GM19467 (cell line): Measurements from ENCODE around the gene ZFC3H1.
"Not testable (repeated sequence)": the region's sequence is repeated elsewhere in the genome, so short reads cannot be mapped to it uniquely, and the experiment has no call there.

Experiments used
- ATAC-seq: cut with Tn5 transposase; IDR thresholded peaks from one replicate; pipeline ENCODE4 v1.9.1; 2021; ENCODE audit warnings: mild to moderate bottlenecking, moderate library complexity; ENCODE audit not compliant: unreplicated experiment

ZFC3H1 gene

GRCh38 chr12:71582925-71583324, 80.7 kb downstream of the ZFC3H1 start:
- no peak for ATAC-seq

GRCh38 chr12:71581206-71581605, 82.4 kb downstream of the ZFC3H1 start:
- no peak for ATAC-seq

- no peak for ATAC-seq
Observed at GRCh38 chr12:71578694-71579258, 84.9 kb downstream of the ZFC3H1 start.

GRCh38 chr12:71576496-71576895, 87.2 kb downstream of the ZFC3H1 start:
- no peak for ATAC-seq

- ATAC-seq = not testable (repeated sequence)
Observed at GRCh38 chr12:71569885-71570284, 93.8 kb downstream of the ZFC3H1 start.

- no peak for ATAC-seq
Observed at GRCh38 chr12:71567537-71567936, 96.1 kb downstream of the ZFC3H1 start.

GRCh38 chr12:71566655-71567054, 97.0 kb downstream of the ZFC3H1 start:
- no peak for ATAC-seq

GRCh38 chr12:71565535-71565934, 98.1 kb downstream of the ZFC3H1 start:
- no peak for ATAC-seq

- ATAC-seq = no peak
Observed at GRCh38 chr12:71562676-71563595, 100.7 kb downstream of the ZFC3H1 start.
